ENCODE measurements around the gene DCC.

DNA sequence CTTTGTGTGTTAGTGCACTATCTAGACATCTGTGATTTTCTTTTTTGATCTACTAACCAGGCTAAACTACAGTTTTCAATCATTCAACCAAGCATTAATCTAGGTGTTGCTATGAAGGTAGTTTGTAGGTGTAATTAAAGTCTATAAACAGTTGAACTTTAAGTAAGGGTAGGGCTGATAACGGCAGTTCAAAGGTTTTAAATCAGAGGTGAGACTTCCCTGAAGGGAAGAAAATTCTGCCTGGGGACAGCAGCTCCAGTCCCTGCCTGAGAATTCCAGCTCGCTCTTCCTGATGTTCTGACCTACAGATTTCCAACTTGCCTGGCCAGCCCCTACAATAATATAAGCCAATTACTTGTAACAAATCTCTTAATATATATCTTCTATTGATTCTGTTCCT is 1220.5 kb downstream of the DCC start:
- no peak for TF ChIP-seq EZH2 (IDR thresholded peaks at IDR 0.05; ENCODE audit: low read length, unreplicated experiment)
- TF ChIP-seq, protein P1, sequence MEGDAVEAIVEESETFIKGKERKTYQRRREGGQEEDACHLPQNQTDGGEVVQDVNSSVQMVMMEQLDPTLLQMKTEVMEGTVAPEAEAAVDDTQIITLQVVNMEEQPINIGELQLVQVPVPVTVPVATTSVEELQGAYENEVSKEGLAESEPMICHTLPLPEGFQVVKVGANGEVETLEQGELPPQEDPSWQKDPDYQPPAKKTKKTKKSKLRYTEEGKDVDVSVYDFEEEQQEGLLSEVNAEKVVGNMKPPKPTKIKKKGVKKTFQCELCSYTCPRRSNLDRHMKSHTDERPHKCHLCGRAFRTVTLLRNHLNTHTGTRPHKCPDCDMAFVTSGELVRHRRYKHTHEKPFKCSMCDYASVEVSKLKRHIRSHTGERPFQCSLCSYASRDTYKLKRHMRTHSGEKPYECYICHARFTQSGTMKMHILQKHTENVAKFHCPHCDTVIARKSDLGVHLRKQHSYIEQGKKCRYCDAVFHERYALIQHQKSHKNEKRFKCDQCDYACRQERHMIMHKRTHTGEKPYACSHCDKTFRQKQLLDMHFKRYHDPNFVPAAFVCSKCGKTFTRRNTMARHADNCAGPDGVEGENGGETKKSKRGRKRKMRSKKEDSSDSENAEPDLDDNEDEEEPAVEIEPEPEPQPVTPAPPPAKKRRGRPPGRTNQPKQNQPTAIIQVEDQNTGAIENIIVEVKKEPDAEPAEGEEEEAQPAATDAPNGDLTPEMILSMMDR (conservative IDR thresholded peaks at IDR 0.05; ENCODE audit: low read depth, low read length) = no peak

Data from PC-3 (cell line).